ENCODE results near the gene RITA1. TPM values are rescaled to one million over a fixed set of nuclear protein-coding genes. Genes with fewer than 3 reads are reported as not detected.

RITA1 gene
- total RNA-seq, 1 experiment from 2014 or later = 20.7 TPM

GRCh38 chr12:113179023-113179422, 6.5 kb upstream of the RITA1 start:
- Histone ChIP-seq H3K36me3 (ENCODE audit: control insufficient read depth in 1 of 2, insufficient read depth in 2 of 2, low read length in 2 of 2) (peaks cover 32 to 62% of the 10 kb centered on the region in 2 experiments), H2AFZ (ENCODE audit: low read depth, low read length, poor library complexity, severe bottlenecking) (no peak overlapping the region), H3K27me3 (ENCODE audit: insufficient read depth, low read length) (no peaks in the 10 kb centered on the region), H3K27ac (ENCODE audit: low read depth, low read length) (no peak overlapping the region), H3K9me3 (ENCODE audit: control insufficient read depth in 1 of 2, insufficient read depth in 1 of 2, low read depth in 1 of 2, low read length in 2 of 2) (no peaks in the 10 kb centered on the region), H3K4me3 (replicated peaks in 1 of 2; ENCODE audit: low read depth in 1 of 2, low read length in 2 of 2) (no peak overlapping the region), H3K79me2 (ENCODE audit: insufficient read depth, low read length) (peaks cover 51% of the 10 kb centered on the region), H4K20me1 (ENCODE audit: insufficient read depth) (no peaks in the 10 kb centered on the region; the same call in 1 of the 2 replicates), H3K4me2 (ENCODE audit: low read length) (no peak overlapping the region), H3K9me2 (ENCODE audit: insufficient read depth) (no peaks in the 10 kb centered on the region), H3K9ac (ENCODE audit: low read length) (no peak overlapping the region), H3K4me1 (ENCODE audit: control insufficient read depth in 1 of 2, insufficient read depth in 2 of 2, low read length in 2 of 2) (peaks cover 5 to 21% of the 10 kb centered on the region in 2 experiments; a peak in 3 of 4 replicates)
- ChIA-PET RAD21 (ENCODE audit: low non-redundant PET in 1 of 2, low total read pairs in 2 of 2, uncharacterized antibody in 2 of 2, unreplicated experiment in 2 of 2) (no interaction called here), POLR2A (no interaction called here), CTCF (no interaction called here)
- intact Hi-C loops (cut with micrococcal nuclease) = no loop called here
- ATAC-seq (no peak), DNase-seq (ENCODE audit: low read depth, low spot score) (no peak)
- no peak for TF ChIP-seq ATF3 (IDR thresholded peaks at IDR 0.05)
- no peak for TF ChIP-seq EZH2 (IDR thresholded peaks at IDR 0.05)
- no peak for TF ChIP-seq EZH2phosphoT487 (IDR thresholded peaks at IDR 0.05; ENCODE audit: borderline replicate concordance)
- TF ChIP-seq POLR2A (IDR thresholded peaks at IDR 0.05; ENCODE audit: borderline replicate concordance, extremely low read depth, insufficient read depth, insufficient read length) = no peak
- no peak for TF ChIP-seq EGR1 (IDR thresholded peaks at IDR 0.05; ENCODE audit: low read depth)
- TF ChIP-seq ZBTB33 (IDR thresholded peaks at IDR 0.05; ENCODE audit: extremely low read depth, insufficient replicate concordance, low read length) = no peak
- TF ChIP-seq MAX (IDR thresholded peaks at IDR 0.05) = no peak
- no peak for TF ChIP-seq CTCF (IDR thresholded peaks at IDR 0.05 in 2 of 3, conservative IDR thresholded peaks at IDR 0.05 in 1 of 3; ENCODE audit: borderline replicate concordance in 1 of 3, insufficient read depth in 1 of 3, low read depth in 2 of 3, low read length in 2 of 3)
- TF ChIP-seq SRF (IDR thresholded peaks at IDR 0.05; ENCODE audit: low read depth) = no peak
- no peak for TF ChIP-seq ZNF274 (IDR thresholded peaks at IDR 0.05; ENCODE audit: low read depth, low read length)
- TF ChIP-seq SIN3A (IDR thresholded peaks at IDR 0.05; ENCODE audit: low read depth) = no peak
- no peak for TF ChIP-seq YY1 (IDR thresholded peaks at IDR 0.05; ENCODE audit: extremely low read depth, insufficient replicate concordance, low read depth, low read length)
- no peak for TF ChIP-seq REST (IDR thresholded peaks at IDR 0.05; ENCODE audit: low read depth)
- no peak for TF ChIP-seq CBX3 (IDR thresholded peaks at IDR 0.05; ENCODE audit: low read depth)
- TF ChIP-seq TCF7L2 (IDR thresholded peaks at IDR 0.05; ENCODE audit: borderline replicate concordance, extremely low read depth, insufficient read depth, insufficient read length) = no peak
- no peak for TF ChIP-seq JUND (IDR thresholded peaks at IDR 0.05)
- TF ChIP-seq ELF1 (IDR thresholded peaks at IDR 0.05; ENCODE audit: borderline replicate concordance, low read depth) = no peak
- TF ChIP-seq RAD21 (IDR thresholded peaks at IDR 0.05; ENCODE audit: low read depth) = no peak
- BruUV-seq (replicated peaks) = no TSS peak
